HUES48 (cell line): Measurements from ENCODE around the gene TRPM7.
"Not testable (repeated sequence)": the region's sequence is repeated elsewhere in the genome, so short reads cannot be mapped to it uniquely, and the experiment has no call there.

Experiments used
- H3K27ac ChIP-seq: one replicate; pipeline ENCODE4 v1.7.0; 2013; ENCODE audit warnings: low read depth, low read length, inconsistent platforms
- H3K27me3 ChIP-seq: 2 replicates; pipeline ENCODE4 v1.6.1; 2013; ENCODE audit warnings: mild to moderate bottlenecking, low read length; ENCODE audit not compliant: control insufficient read depth, insufficient read depth
- H3K36me3 ChIP-seq: 2 replicates; pipeline ENCODE4 v1.6.1; 2013; ENCODE audit warnings: low read length; ENCODE audit not compliant: control insufficient read depth, insufficient read depth
- H3K4me1 ChIP-seq: 2 replicates; pipeline ENCODE4 v1.6.1; 2013; ENCODE audit warnings: mild to moderate bottlenecking, low read length; ENCODE audit not compliant: control insufficient read depth, insufficient read depth
- H3K4me3 ChIP-seq: 2 replicates; pipeline ENCODE4 v1.5.1; 2013; ENCODE audit warnings: mild to moderate bottlenecking, low read depth, low read length
- H3K9ac ChIP-seq: 2 replicates; pipeline ENCODE4 v1.6.1; 2013; ENCODE audit warnings: mild to moderate bottlenecking, low read depth, low read length, moderate library complexity
- H3K9me3 ChIP-seq: 2 replicates; pipeline ENCODE4 v1.6.1; 2013; ENCODE audit warnings: low read length; ENCODE audit not compliant: control insufficient read depth, insufficient read depth

Gene TRPM7

GRCh38 chr15:50665938-50666337 is 20.7 kb downstream of the TRPM7 start:
- Histone ChIP-seq H3K9me3 (no peaks in the 10 kb centered on the region), H3K9ac (no peak overlapping the region), H3K27me3 (no peaks in the 10 kb centered on the region), H3K4me1 (no peaks in the 10 kb centered on the region), H3K36me3 (peaks cover 37% of the 10 kb centered on the region), H3K27ac (no peak overlapping the region), H3K4me3 (no peak overlapping the region)

- no peak overlapping the region for H3K27ac ChIP-seq
- H3K9ac ChIP-seq, result no peak overlapping the region
- no peaks in the 10 kb centered on the region; the same call in 1 of the 2 replicates for H3K4me1 ChIP-seq
- H3K4me3 ChIP-seq, result no peak overlapping the region
- no peaks in the 10 kb centered on the region for H3K9me3 ChIP-seq
- no peaks in the 10 kb centered on the region for H3K27me3 ChIP-seq
- H3K36me3 ChIP-seq, result peaks cover 61% of the 10 kb centered on the region
Measured at GRCh38 chr15:50655555-50655954, 31.0 kb downstream of the TRPM7 start.

GRCh38 chr15:50653156-50653743 is 33.3 kb downstream of the TRPM7 start:
- no peaks in the 10 kb centered on the region for H3K9me3 ChIP-seq
- no peak overlapping the region for H3K4me3 ChIP-seq
- no peaks in the 10 kb centered on the region for H3K27me3 ChIP-seq
- H3K9ac ChIP-seq, result no peak overlapping the region
- no peaks in the 10 kb centered on the region; the same call in 1 of the 2 replicates for H3K4me1 ChIP-seq
- H3K36me3 ChIP-seq, result peaks cover 61% of the 10 kb centered on the region
- no peak overlapping the region for H3K27ac ChIP-seq

- H3K27me3 ChIP-seq, result no peaks in the 10 kb centered on the region
- H3K4me3 ChIP-seq, result no peak overlapping the region
- H3K4me1 ChIP-seq, result no peaks in the 10 kb centered on the region; the same call in 1 of the 2 replicates
- H3K36me3 ChIP-seq, result peaks cover 64% of the 10 kb centered on the region
- H3K9ac ChIP-seq, result no peak overlapping the region
- H3K9me3 ChIP-seq, result no peaks in the 10 kb centered on the region
- H3K27ac ChIP-seq, result no peak overlapping the region
Measured at GRCh38 chr15:50652671-50653070, 33.9 kb downstream of the TRPM7 start.

- H3K27ac ChIP-seq, result no peak overlapping the region
- H3K27me3 ChIP-seq, result no peaks in the 10 kb centered on the region
- peaks cover 56% of the 10 kb centered on the region for H3K36me3 ChIP-seq
- no peak overlapping the region for H3K4me3 ChIP-seq
- H3K9me3 ChIP-seq, result no peaks in the 10 kb centered on the region
- H3K9ac ChIP-seq, result no peak overlapping the region
- no peaks in the 10 kb centered on the region for H3K4me1 ChIP-seq
Measured at GRCh38 chr15:50641318-50641717, 45.3 kb downstream of the TRPM7 start.

- H3K9ac ChIP-seq, result no peak overlapping the region
- H3K36me3 ChIP-seq, result peaks cover 75% of the 10 kb centered on the region
- no peaks in the 10 kb centered on the region for H3K4me1 ChIP-seq
- H3K27me3 ChIP-seq, result no peaks in the 10 kb centered on the region
- H3K4me3 ChIP-seq, result no peak overlapping the region
- H3K27ac ChIP-seq, result no peak overlapping the region
- no peaks in the 10 kb centered on the region for H3K9me3 ChIP-seq
Measured at GRCh38 chr15:50636146-50636545, 50.5 kb downstream of the TRPM7 start.

- Histone ChIP-seq H3K27ac (no peak overlapping the region), H3K27me3 (no peaks in the 10 kb centered on the region), H3K4me3 (no peak overlapping the region), H3K9ac (no peak overlapping the region), H3K4me1 (no peaks in the 10 kb centered on the region), H3K9me3 (no peaks in the 10 kb centered on the region), H3K36me3 (peaks cover 91% of the 10 kb centered on the region)
Measured at GRCh38 chr15:50633653-50634052, 52.9 kb downstream of the TRPM7 start.

GRCh38 chr15:50628421-50628820 is 58.2 kb downstream of the TRPM7 start:
- Histone ChIP-seq H3K27ac (no peak overlapping the region), H3K4me3 (no peak overlapping the region), H3K27me3 (no peaks in the 10 kb centered on the region), H3K9ac (no peak overlapping the region), H3K36me3 (peaks cover 94% of the 10 kb centered on the region), H3K4me1 (no peaks in the 10 kb centered on the region), H3K9me3 (no peaks in the 10 kb centered on the region)

- Histone ChIP-seq H3K27ac (no peak overlapping the region), H3K9ac (no peak overlapping the region), H3K36me3 (peaks cover 87% of the 10 kb centered on the region), H3K9me3 (no peaks in the 10 kb centered on the region), H3K4me3 (no peak overlapping the region), H3K27me3 (no peaks in the 10 kb centered on the region), H3K4me1 (no peaks in the 10 kb centered on the region)
Measured at GRCh38 chr15:50627351-50628055, 59.1 kb downstream of the TRPM7 start.

- Histone ChIP-seq H3K27ac (no peak overlapping the region), H3K4me3 (no peak overlapping the region), H3K9me3 (no peaks in the 10 kb centered on the region), H3K27me3 (no peaks in the 10 kb centered on the region), H3K36me3 (peaks cover 80% of the 10 kb centered on the region), H3K4me1 (no peaks in the 10 kb centered on the region), H3K9ac (no peak overlapping the region)
Measured at GRCh38 chr15:50624616-50625168, 61.9 kb downstream of the TRPM7 start.

GRCh38 chr15:50622361-50622943 is 64.1 kb downstream of the TRPM7 start:
- H3K4me1 ChIP-seq, result not testable (repeated sequence)
- H3K36me3 ChIP-seq, result peaks cover 72% of the 10 kb centered on the region

More at GRCh38 chr15:50622361-50622943, 64.1 kb downstream of the TRPM7 start:
- H3K4me3 ChIP-seq, H3K27ac ChIP-seq, H3K9me3 ChIP-seq, H3K27me3 ChIP-seq, H3K9ac ChIP-seq: not testable (repeated sequence)
